ENCODE measurements around the gene ACSS2. TPM values are rescaled to one million over a fixed set of nuclear protein-coding genes. Genes with fewer than 3 reads are reported as not detected.

The ACSS2 gene
- total and polyA plus RNA-seq, 10 of the 15 experiments (the other 5 are each of a cell fraction or from before 2014, with no cell fraction given), result 2.8 to 37.2 (median 24.2) TPM

DNA sequence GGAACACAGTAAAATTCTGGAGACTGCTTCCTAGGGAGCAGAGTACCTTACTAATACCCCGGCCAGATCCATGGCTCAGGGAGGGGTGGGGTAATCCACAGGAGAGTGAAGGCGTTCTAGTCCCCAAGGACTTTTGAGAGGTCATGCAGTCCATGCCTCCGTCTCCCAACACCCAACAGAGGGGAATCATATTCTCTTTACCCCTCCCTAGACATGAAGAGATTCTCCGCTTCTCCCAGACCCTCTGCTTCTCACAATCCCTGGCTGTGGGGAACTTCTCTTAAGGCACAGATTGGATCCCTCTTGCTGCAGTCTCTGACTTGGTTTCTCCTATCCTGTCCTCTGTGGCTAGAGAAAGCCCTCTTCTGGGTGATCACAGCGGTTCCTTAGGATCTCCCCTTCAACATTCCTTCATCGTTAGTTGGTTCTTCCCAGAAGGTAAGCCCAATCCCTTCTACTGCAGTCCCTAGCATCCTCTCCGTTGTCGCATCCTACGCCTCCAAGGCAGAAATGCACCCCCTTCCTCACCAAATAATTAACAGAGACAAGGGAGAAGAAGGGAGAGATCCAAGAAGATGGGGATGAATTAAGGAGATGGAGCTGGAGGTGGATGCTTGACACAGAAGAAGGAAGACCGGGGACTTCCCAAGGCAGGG is 4.3 kb upstream of the ACSS2 start:
- FAIRE-seq (no peak), DNase-seq (ENCODE audit: low read depth, low spot score) (no peak), ATAC-seq (no peak)
- Histone ChIP-seq H3K27me3 (replicated peaks in 1 of 2; ENCODE audit: control insufficient read depth in 2 of 2, insufficient read depth in 2 of 2, low read length in 1 of 2) (no peaks in the 10 kb centered on the region; a peak in 1 of 4 replicates), H3K36me3 (ENCODE audit: control insufficient read depth in 2 of 2, insufficient read depth in 2 of 2, low read length in 1 of 2) (no peaks in the 10 kb centered on the region), H3K4me2 (ENCODE audit: control insufficient read depth, insufficient read depth) (peak overlapping the region; percentile 88), H3K4me1 (ENCODE audit: control insufficient read depth, insufficient read depth, low read length) (peaks cover 17% of the 10 kb centered on the region), H3K9ac (ENCODE audit: control insufficient read depth, insufficient read depth, low read length) (peak overlapping the region; percentile 68), H3K4me3 (peak overlapping the region; percentile 62; the same call in 1 of the 2 replicates), H2AFZ (ENCODE audit: control insufficient read depth, low read depth, low read length) (peak overlapping the region; percentile 94), H4K20me1 (ENCODE audit: control insufficient read depth, insufficient read depth) (no peaks in the 10 kb centered on the region), H3K9me3 (replicated peaks; ENCODE audit: control insufficient read depth, insufficient read depth, low read length) (no peaks in the 10 kb centered on the region), H3K79me2 (ENCODE audit: control insufficient read depth, insufficient read depth, low read length) (no peaks in the 10 kb centered on the region), H3K27ac (ENCODE audit: control insufficient read depth, insufficient read depth) (no peak overlapping the region)
- ChIA-PET RAD21 (ENCODE audit: unreplicated experiment) (interaction anchor here (0.8 to 7.1 kb wide), 3 partner anchors 85 to 224 kb away, joined by 3 to 71 read pairs (median 4); partner anchors contain the start of genes GSS and MYH7B), CTCF (interaction anchor here (0.8 to 7.5 kb wide), 12 partner anchors 12 to 338 kb away, joined by 3 to 99 read pairs (median 4); partner anchors contain the start of genes EDEM2, GSS, MYH7B and NCOA6), SMC1A (ENCODE audit: uncharacterized antibody, unreplicated experiment) (interaction anchor here (0.7 to 1.6 kb wide), 2 partner anchors 8 to 18 kb away, joined by 3 to 5 read pairs; no protein-coding TSS in a partner anchor), POLR2A (no interaction called here)
- in situ Hi-C loops (cut with MboI) (loop anchor here (5.0 kb wide), 1 partner anchor 85 kb away; the partner anchor contains the start of genes GSS and MYH7B), intact Hi-C loops (cut with micrococcal nuclease; ENCODE audit: unreplicated experiment) (loop anchor here (10.0 kb wide), 1 partner anchor 223 kb away; the partner anchor contains the start of gene TRPC4AP)
- 69% methylated on average over 10 of the region's 10 CpGs for WGBS (ENCODE audit: insufficient coverage, insufficient replicate concordance, low lambda C conversion rate, missing lambda C conversion rate)
- TF ChIP-seq IRF4 (IDR thresholded peaks at IDR 0.05; ENCODE audit: low read depth, low read length) (no peak), DPF2 (IDR thresholded peaks at IDR 0.05) (no peak), PRDM15 (CRISPR knock-in tag; IDR thresholded peaks at IDR 0.05) (no peak), SPI1 (IDR thresholded peaks at IDR 0.05; ENCODE audit: borderline replicate concordance, insufficient read depth, low read depth, low read length) (no peak), NFIC (IDR thresholded peaks at IDR 0.05; ENCODE audit: low read depth, low read length) (no peak), REST (IDR thresholded peaks at IDR 0.05; ENCODE audit: low read depth, low read length) (no peak), JUND (IDR thresholded peaks at IDR 0.05; ENCODE audit: low read depth, low read length) (no peak)
- TF ChIP-seq, protein P1, sequence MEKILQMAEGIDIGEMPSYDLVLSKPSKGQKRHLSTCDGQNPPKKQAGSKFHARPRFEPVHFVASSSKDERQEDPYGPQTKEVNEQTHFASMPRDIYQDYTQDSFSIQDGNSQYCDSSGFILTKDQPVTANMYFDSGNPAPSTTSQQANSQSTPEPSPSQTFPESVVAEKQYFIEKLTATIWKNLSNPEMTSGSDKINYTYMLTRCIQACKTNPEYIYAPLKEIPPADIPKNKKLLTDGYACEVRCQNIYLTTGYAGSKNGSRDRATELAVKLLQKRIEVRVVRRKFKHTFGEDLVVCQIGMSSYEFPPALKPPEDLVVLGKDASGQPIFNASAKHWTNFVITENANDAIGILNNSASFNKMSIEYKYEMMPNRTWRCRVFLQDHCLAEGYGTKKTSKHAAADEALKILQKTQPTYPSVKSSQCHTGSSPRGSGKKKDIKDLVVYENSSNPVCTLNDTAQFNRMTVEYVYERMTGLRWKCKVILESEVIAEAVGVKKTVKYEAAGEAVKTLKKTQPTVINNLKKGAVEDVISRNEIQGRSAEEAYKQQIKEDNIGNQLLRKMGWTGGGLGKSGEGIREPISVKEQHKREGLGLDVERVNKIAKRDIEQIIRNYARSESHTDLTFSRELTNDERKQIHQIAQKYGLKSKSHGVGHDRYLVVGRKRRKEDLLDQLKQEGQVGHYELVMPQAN (conservative IDR thresholded peaks at IDR 0.05), result no peak
- TF ChIP-seq, protein P2, sequence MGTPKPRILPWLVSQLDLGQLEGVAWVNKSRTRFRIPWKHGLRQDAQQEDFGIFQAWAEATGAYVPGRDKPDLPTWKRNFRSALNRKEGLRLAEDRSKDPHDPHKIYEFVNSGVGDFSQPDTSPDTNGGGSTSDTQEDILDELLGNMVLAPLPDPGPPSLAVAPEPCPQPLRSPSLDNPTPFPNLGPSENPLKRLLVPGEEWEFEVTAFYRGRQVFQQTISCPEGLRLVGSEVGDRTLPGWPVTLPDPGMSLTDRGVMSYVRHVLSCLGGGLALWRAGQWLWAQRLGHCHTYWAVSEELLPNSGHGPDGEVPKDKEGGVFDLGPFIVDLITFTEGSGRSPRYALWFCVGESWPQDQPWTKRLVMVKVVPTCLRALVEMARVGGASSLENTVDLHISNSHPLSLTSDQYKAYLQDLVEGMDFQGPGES (IDR thresholded peaks at IDR 0.05), result no peak
- TSS peak; percentile 69 for BruUV-seq (replicated peaks)

Measured in GM12878 (cell line).